ENCODE results near the gene HSPB7.
"Not testable (repeated sequence)": the region's sequence is repeated elsewhere in the genome, so short reads cannot be mapped to it uniquely, and the experiment has no call there.

Gene HSPB7

GRCh38 chr1:16043950-16044349 is 26.1 kb upstream of the HSPB7 start (continued):
- TF ChIP-seq ZBTB11 (tag by site-specific recombination; conservative IDR thresholded peaks at IDR 0.05; ENCODE audit: low read depth) (no peak), ZNF214 (tag by site-specific recombination; IDR thresholded peaks at IDR 0.05; ENCODE audit: borderline replicate concordance) (no peak), ZNF48 (tag by site-specific recombination; IDR thresholded peaks at IDR 0.05) (no peak), ZNF704 (tag by site-specific recombination; IDR thresholded peaks at IDR 0.05) (no peak), ZNF10 (tag by site-specific recombination; IDR thresholded peaks at IDR 0.05) (no peak), ZNF211 (tag by site-specific recombination; IDR thresholded peaks at IDR 0.05; ENCODE audit: low read depth) (no peak), ZNF488 (tag by site-specific recombination; IDR thresholded peaks at IDR 0.05) (no peak), KLF10 (tag by site-specific recombination; IDR thresholded peaks at IDR 0.05) (no peak), ATF2 (tag by site-specific recombination; IDR thresholded peaks at IDR 0.05; ENCODE audit: low read depth) (no peak)

- POLR2A ChIA-PET, result no interaction called here
- CTCF ChIA-PET, result no interaction called here
- no peak within 1 kb of the TSS for H3K27ac ChIP-seq (ENCODE audit: extremely low read depth, low read depth, low read length)
- H3K36me3 ChIP-seq (ENCODE audit: control insufficient read depth in 2 of 2, insufficient read depth in 1 of 2, low read length in 2 of 2), result no peaks in the 10 kb centered on the region
- H3K4me1 ChIP-seq (ENCODE audit: control insufficient read depth, insufficient read depth, low read length), result no peaks in the 10 kb centered on the region
- no peaks in the 10 kb centered on the region for H3K9me3 ChIP-seq (ENCODE audit: control insufficient read depth, insufficient read depth, low read depth, low read length)
- TF ChIP-seq ZNF114 (tag by site-specific recombination; IDR thresholded peaks at IDR 0.05) (no peak), ZSCAN5A (tag by site-specific recombination; IDR thresholded peaks at IDR 0.05) (no peak), KLF10 (tag by site-specific recombination; IDR thresholded peaks at IDR 0.05) (no peak), ZBTB20 (tag by site-specific recombination; IDR thresholded peaks at IDR 0.05) (no peak)
- no peak within 1 kb of the TSS for H3K4me3 ChIP-seq (ENCODE audit: low read depth, low read length)
Observed at GRCh38 chr1:16043521-16043920, 25.7 kb upstream of the HSPB7 start, which contains the start of gene CLCNKB. Gene CLCNKB, plus strand, starts transcription at chr1:16043782. Its CDS starts 711 bp downstream, at chr1:16044493.

- H3K4me3 ChIP-seq (ENCODE audit: low read depth, low read length); H3K4me1 ChIP-seq (ENCODE audit: control insufficient read depth, insufficient read depth, low read length); H3K27ac ChIP-seq (ENCODE audit: extremely low read depth, low read depth, low read length); H3K9me3 ChIP-seq (ENCODE audit: control insufficient read depth, insufficient read depth, low read depth, low read length); H3K36me3 ChIP-seq (ENCODE audit: control insufficient read depth in 2 of 2, insufficient read depth in 1 of 2, low read length in 2 of 2); POLR2A ChIA-PET; CTCF ChIA-PET: not testable (repeated sequence)
Observed at GRCh38 chr1:16042654-16043053, 24.8 kb upstream of the HSPB7 start.

Measured in HEK293 (cell line).